Activated CD8-positive, alpha-beta memory T cell treated with anti-CD3 and anti-CD28 coated beads, Interleukin-2, amount 50 U/mL, for 4 hours (primary cell): ENCODE results near the gene CEP170.
"Not testable (repeated sequence)": the region's sequence is repeated elsewhere in the genome, so short reads cannot be mapped to it uniquely, and the experiment has no call there.

Experiments
- DNase-seq: peaks from one replicate; pipeline ENCODE4 v3.0.0-alpha.2; 2020

The CEP170 gene

DNA sequence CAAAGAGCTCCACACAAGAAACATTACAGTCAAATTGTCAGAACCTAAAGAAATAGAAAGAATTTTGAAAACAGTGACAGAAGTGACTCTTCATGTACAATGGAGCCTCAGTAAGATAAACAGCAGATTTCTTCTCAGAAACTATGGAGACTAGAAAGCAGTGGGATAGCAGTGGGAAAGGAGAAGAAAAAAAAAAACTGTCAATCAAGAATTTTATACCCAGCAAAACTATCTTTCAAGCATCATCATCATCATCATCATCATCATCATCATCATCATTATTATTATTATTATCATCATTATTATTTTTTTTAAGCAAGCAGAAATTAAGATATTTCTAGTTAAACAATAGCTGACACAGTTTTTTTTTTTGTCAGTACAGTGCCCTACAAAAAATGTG lies 24.2 kb downstream of the CEP170 start:
- DNase-seq = no peak

DNA sequence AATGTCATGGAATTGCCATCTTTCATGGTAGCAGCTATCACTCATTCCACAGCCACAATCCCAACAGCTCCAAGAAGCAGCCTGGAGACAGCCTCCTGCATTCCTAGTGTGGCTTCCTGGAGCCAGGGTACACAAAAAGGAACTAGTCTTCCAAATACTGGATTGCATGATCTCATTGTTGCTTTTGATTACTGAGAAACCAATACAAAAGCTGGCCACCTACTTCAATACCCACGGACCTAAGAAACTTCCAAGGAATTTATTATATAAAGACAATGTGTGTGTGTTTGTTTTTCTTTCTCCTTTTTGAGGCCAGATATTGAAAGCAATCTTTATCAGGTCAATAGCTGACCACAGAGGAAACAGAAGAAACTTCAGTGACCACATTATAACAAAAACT lies 25.6 kb downstream of the CEP170 start:
- no peak for DNase-seq

- DNase-seq = no peak
These were observed 27.5 kb downstream of the CEP170 start for GRCh38 chr1:243227622-243228021.

DNA sequence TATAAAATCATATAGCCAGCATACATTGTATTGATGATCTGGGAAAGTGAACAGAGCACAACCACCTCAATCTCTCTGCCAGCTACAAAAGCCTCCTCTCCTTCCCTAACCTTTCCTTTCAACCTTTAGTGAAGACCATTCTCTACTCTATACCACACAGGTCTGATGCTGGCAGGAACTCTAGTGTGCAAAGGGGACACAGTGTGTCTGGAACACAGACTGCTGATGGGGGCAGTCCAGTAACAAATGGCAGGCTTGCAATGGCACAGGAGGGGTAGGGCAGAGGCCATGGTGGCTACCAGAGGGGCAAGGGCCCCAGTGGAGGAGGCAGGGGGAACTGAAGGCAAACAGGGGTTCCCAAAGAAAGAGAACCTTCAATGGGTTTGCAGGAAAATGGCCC lies 37.0 kb downstream of the CEP170 start:
- DNase-seq = no peak

- DNase-seq = no peak
These were observed 37.7 kb downstream of the CEP170 start for GRCh38 chr1:243217349-243217748.

DNA sequence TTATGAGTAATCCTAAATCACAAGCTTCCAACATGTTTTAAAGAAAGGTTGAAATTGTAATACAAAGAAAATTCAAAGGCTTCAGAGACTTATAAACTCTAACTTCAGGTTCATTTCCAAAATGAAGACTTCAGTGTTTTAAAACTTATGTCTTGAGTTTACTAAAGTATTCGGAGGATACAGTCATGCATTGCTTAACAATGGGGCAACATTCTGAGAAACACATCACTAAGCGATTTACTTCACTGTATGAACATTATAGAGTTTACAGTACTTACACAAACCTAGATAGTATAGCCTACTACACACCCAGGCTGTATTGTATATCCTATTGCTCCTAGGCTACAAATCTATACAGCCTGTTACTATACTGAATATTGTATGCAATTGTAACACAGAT lies 38.3 kb downstream of the CEP170 start:
- no peak for DNase-seq

- not testable (repeated sequence) for DNase-seq
These were observed 39.7 kb downstream of the CEP170 start for GRCh38 chr1:243215276-243215875.

- no peak for DNase-seq
These were observed 41.9 kb downstream of the CEP170 start for GRCh38 chr1:243213045-243213787.

- DNase-seq = not testable (repeated sequence)
These were observed 43.1 kb downstream of the CEP170 start for GRCh38 chr1:243211984-243212383.

- not testable (repeated sequence) for DNase-seq
These were observed 50.0 kb downstream of the CEP170 start for GRCh38 chr1:243205026-243205501.

DNA sequence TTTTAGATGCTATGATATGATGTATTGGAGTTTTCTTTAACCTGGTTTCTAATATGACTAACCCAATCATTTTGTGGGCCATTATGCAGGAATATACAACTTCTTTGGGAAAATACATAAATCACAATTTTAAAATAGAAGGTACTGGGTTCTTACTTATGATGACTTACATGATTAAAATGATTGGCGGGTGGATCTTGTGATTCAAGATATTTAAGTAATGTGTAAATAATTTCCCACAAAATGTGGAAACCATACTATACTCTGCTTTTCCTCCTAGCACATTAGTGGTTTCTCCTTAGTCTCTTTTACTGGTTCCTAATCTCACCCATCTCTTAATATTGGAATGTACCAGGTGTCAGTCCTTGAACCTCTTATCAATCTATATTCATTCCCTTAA lies 50.7 kb downstream of the CEP170 start:
- DNase-seq = not testable (repeated sequence)

- not testable (repeated sequence) for DNase-seq
These were observed 51.9 kb downstream of the CEP170 start for GRCh38 chr1:243203196-243203595.

DNA sequence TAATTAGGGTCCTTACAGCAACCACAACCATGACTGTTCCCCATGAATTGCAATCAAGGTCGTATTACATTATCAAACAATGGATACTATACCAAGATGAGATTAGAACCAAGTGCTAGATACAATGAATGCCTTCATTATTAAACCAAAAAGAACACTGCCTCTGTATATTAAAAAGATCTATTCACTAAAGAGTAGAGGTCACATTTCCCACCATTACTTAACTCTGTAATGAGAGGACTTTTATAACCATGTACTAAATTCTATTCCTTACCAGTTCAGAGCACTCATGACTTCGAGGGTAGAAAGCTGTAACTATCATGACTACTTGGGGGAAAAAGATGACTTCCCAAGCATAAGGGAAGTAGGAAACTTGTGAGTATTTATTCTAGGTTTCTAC lies 53.8 kb downstream of the CEP170 start:
- DNase-seq = not testable (repeated sequence)

DNA sequence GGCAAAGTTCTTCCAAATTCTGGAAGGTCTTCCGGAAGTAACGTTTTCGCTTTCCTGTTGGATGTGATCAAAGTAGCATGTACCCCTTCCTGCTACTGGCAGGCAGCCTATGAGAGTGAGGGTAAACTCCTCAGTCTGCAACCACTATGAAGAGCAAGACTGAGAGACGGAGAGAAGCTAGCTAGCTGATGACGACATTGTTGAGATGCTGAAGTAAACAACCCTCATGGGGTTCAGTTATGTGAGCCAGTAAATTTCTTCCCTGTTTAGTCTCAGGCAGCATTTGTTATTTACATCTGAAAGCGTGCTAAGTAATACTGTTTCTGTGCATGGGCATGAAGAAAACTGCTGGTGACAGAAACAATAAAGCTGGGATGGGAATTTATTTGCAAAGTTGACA lies 57.6 kb downstream of the CEP170 start:
- not testable (repeated sequence) for DNase-seq

- not testable (repeated sequence) for DNase-seq
These were observed 61.8 kb downstream of the CEP170 start for GRCh38 chr1:243193330-243193729.

DNA sequence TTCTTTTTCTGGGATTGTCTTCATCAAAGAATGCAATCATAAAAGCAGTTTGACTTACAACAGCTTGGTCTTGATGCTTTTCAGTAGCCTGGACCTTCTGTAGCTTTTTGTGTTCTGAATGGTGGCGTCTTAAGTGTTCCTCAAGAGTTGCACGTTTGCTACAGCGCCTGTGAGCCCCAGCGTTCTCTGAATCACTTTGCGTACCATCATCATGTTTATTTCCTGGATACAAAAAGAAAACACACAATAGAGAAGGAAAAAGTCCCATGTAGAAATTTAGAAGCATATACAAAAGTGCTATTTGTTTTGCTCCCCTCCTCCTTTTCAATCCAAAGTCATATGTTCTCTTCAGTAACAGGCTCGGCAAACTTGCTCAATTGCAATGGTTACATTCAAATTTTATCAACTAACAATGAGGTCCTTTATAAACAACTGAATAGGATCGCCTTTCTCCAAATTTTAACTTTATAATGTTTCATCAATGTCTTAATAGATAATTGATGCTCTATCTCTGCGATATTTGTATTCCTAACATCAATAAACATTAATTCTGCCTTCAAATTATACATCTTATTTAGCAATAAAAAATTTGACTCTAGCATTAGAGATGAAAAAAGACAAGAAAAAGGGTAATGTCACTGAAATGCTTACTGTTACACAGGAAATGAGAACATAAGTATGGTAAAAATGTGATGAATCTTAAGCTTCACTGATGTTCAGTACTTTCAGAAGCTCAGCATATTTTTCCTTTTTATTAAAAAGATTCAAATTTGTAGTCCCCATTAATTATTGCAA lies 68.7 kb downstream of the CEP170 start:
- not testable (repeated sequence) for DNase-seq

- not testable (repeated sequence) for DNase-seq
These were observed 70.3 kb downstream of the CEP170 start for GRCh38 chr1:243184787-243185186.

- DNase-seq = not testable (repeated sequence)
These were observed 71.4 kb downstream of the CEP170 start for GRCh38 chr1:243183661-243184060.

DNA sequence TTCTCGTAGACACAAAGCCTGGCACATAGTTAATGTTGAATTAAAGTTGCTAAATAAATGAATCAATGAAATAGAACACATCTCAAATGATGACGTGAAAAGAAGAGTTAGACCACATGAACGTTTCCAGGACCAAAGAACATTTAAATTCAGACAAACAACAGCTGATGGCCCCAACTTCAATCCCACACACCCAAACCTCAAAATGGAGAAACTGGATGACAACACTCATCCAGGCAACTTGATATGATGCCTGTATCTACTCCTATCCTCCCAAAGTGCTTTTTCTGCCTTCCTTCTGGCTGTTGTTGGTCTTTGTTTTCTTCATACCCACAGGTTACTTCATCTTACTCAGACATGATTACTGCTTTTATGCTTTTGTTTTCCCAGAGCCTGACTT lies 71.9 kb downstream of the CEP170 start:
- DNase-seq = not testable (repeated sequence)

GRCh38 chr1:243179720-243180119 lies 75.4 kb downstream of the CEP170 start:
- no peak for DNase-seq

DNA sequence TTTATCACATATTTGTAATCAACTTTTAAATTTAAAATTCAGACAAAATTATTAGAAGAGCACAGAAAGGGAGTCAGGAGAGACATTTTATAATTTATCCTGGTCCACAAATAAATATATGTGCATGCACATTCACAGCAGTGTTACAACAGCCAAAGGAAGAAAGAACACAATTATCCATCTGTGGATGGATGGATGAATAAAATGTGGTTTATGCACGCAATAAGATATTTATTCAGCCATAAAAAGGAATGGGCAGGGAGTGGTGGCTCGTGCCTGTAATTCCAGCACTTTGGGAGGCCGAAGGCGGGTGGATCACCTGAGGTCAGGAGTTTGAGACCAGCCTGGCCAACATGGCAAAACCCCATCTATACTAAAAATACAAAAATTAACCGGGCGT lies 77.3 kb downstream of the CEP170 start:
- DNase-seq = not testable (repeated sequence)

DNA sequence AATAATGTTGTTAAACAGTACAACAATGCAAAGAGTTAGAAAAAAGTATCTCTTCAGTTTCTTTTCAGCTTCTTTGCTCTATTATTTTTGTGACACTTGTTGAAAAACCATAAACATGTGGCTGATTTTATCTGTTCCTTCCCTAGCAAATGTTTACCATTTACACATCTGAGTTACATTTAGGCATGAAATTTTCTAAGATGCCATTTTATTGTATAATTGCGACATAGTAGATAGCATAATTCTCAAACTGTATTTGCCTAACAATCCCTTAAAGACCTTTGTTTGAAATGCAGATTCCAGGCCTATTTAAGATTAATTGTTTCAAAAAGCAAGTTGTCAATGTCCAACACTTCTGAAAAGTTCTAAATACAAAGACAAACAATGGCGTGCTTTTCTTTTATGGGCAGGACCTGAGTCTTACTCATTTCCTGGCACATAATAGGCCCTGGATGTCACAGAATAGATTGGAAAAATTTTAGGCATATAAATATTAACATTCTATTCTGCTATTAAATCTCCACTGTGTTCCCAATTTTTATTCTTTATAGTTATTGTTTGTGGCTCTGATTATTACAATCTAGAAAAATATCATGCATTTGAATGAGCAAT lies 81.2 kb downstream of the CEP170 start:
- not testable (repeated sequence) for DNase-seq

DNA sequence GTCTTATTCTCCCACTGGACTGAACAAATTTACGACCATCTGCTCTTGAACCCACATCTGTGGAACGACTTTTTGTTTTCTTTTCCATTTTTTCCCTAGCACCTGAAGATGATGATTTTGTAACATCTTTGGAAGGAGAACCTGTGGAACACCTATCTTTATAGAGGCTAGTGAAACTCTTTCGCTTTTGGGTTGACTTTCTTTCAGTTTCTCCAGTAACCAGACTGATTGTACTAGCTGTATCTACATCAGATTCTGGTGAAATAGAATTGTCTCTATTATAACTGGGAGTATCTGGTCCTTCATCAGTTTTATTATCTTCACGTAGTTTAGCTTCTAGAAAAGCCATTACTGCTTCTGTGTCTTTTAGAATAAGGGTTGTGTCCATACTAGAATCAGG lies 90.2 kb downstream of the CEP170 start:
- not testable (repeated sequence) for DNase-seq
